ENCODE data around the gene TUBG2.

The TUBG2 gene

DNA sequence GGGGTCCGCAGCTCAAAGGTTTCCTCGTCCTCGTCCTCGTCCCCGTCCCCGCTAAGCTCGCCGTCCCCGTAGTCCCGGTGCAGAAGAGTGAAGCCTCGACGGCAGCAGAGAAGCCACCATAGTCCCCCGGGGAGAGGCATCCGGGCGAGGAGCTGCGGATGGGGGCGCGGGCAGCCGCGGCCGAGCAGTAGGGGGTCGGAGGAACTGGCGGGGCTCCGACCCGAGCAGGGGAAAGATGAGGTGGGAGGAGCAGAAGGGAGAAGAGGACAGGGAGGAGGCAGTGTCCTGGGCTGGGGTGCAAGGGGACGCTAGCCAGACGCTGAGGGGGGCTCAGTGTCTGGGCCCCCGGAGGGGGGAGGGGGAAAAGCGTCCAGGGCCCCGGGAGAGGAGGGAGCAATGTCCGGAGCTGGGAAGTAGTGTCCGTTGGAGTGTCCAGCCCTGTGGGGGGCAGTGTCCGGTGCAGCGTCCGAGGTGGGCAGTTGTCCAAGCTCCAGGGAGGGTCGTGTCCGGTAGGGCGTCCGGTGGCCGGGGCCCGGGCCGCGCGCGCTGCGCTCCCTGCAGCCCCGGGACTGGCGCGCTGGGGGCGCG is 17.4 kb downstream of the TUBG2 start, which contains the start of gene PLEKHH3:
Gene PLEKHH3 (minus strand): TSS at position 571 of the 588 bp plus-strand sequence. CDS start 431 bp downstream, at position 140.
- DNase-seq (ENCODE audit: low read depth in 2 of 2): no peak

GRCh38 chr17:42677012-42677857 is 18.2 kb downstream of the TUBG2 start:
- DNase-seq (ENCODE audit: low read depth in 2 of 2): peak; percentile 97 to 98

GRCh38 chr17:42677921-42678781 is 19.1 kb downstream of the TUBG2 start:
- DNase-seq (ENCODE audit: low read depth in 2 of 2): peak; percentile 48 to 65

- DNase-seq (ENCODE audit: low read depth in 2 of 2): no peak
Observed at GRCh38 chr17:42678951-42679491, 19.9 kb downstream of the TUBG2 start.

GRCh38 chr17:42679492-42680330 is 20.6 kb downstream of the TUBG2 start:
- peak in 1 of 2 donors; percentile 66 for DNase-seq (ENCODE audit: low read depth in 2 of 2)

GRCh38 chr17:42680331-42680808 is 21.3 kb downstream of the TUBG2 start:
- no peak for DNase-seq (ENCODE audit: low read depth in 2 of 2)

- no peak for DNase-seq (ENCODE audit: low read depth in 2 of 2)
Observed at GRCh38 chr17:42681976-42682721, 23.1 kb downstream of the TUBG2 start, which contains the start of gene CNTNAP1. TSS of gene CNTNAP1 (plus strand) at chr17:42682531. CDS start at chr17:42682830, 299 bp downstream.

DNA sequence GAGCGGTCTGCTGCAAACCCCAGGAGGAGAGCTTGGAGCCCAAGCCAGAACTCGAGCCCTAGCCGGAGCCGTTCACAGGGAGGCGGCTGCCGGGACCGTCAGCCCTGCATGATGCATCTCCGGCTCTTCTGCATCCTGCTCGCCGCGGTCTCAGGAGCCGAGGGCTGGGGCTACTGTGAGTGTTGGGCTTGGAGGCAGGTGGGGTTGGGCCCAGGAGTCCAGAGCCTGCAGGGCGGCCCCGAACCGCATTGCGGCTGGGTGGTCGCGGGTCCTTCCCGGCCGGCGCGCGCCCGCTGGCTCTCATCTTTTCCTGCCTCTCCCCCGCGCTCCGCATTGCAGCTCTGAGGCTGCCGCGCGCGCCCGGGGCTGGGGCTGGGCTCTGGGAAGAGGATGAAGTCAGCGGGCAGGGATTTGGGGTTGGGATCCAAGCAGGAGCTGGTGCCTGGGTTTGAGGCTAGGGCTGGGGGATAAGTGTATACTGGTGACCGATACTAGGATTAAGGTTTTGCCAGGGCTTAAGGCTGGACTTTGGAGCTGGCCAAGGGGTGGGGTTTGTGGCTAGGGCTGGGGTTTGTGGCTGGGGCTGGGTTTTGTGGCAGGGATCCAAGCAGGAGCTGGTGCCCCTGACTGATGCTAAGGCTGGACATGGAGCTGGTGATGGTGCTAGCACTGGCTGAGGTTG is 23.8 kb downstream of the TUBG2 start:
- DNase-seq (ENCODE audit: low read depth in 2 of 2): no peak

- DNase-seq (ENCODE audit: low read depth in 2 of 2): no peak
Observed at GRCh38 chr17:42683407-42684034, 24.4 kb downstream of the TUBG2 start.

- no peak for DNase-seq (ENCODE audit: low read depth in 2 of 2)
Observed at GRCh38 chr17:42684929-42685556, 26.0 kb downstream of the TUBG2 start.

- no peak for DNase-seq (ENCODE audit: low read depth in 2 of 2)
Observed at GRCh38 chr17:42685831-42686230, 26.7 kb downstream of the TUBG2 start.

DNA sequence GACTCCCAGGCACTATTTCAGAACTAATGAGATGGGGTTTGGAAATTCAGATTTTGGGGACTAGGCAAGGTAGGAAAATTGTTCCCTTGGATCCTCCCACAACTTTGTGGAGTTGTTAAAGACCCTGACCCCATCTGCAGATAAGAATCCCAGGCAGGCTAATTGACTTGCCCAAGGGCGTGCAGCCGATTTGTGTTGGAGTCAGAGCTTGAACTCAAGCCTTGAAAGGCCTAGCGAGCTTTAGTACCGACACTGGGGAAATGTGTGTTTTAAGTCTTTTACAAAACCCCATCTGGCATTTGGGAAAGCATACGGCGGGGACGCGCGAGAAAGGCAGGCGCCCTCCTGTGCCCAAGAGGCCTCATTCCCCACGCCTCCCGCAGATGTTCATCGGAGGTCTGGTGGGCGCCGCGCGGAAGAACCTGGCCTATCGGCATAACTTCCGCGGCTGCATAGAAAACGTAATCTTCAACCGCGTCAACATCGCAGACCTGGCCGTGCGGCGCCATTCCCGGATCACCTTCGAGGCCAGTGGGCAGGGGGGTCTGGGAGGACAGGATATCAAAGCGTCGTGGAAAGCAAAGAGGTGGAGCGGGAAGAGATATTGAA is 27.5 kb downstream of the TUBG2 start:
- DNase-seq (ENCODE audit: low read depth in 2 of 2): no peak

DNA sequence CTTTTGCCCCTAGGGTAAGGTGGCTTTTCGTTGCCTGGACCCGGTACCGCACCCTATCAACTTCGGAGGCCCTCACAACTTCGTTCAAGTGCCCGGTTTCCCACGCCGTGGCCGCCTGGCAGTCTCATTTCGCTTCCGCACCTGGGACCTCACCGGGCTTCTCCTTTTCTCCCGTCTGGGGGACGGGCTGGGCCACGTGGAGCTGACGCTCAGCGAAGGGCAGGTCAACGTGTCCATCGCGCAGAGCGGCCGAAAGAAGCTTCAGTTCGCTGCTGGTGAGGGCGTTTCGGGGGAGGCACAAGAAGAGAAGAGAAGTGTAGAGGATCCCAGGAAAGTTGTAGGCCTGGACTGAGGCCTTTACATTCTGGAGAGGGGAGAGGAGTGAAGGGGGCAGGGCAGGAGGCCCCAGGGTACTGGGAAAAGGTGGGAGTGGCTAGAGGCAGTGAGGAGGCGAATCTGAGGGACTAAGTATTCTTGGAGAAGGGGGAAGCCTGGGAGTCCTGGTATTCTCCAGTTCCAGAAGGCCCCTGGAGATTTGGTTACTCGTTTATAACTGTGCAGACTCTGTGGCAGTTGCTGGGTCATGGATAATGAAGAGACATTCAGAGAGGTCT is 28.7 kb downstream of the TUBG2 start:
- no peak for DNase-seq (ENCODE audit: low read depth in 2 of 2)

DNA sequence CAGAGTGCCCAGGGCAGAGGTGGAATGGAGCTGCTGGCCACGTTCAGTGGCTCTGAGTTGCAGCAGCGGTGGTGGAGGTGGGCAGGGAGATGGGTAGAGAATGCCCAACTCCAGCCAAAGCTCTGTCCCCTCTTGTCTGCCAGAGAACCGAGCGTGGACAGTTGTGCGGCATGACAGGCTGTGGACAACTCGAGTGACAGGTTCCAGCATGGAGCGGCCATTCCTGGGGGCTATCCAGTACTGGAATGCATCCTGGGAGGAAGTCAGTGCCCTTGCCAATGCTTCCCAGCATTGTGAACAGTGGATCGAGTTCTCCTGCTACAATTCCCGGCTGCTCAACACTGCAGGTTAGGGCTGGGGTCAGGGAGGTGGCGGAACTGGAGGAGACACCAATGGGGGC is 31.5 kb downstream of the TUBG2 start:
- no peak for DNase-seq (ENCODE audit: low read depth in 2 of 2)

GRCh38 chr17:42691021-42691545 is 32.0 kb downstream of the TUBG2 start:
- DNase-seq (ENCODE audit: low read depth in 2 of 2): no peak

DNA sequence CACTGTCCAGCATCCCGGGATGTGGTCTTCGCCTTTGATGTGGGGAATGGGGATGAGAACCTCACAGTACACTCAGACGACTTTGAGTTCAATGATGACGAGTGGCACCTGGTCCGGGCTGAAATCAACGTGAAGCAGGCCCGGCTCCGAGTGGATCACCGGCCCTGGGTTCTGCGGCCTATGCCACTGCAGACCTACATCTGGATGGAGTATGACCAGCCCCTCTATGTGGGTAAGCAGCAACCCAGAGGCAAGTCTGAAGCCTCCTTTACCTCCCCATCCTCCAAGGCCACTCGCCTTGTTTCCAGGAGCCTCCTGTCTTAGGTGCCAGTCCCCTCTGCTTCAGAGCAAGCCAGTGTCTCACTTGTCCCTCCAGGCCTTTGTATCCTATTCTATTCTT is 33.4 kb downstream of the TUBG2 start:
- DNase-seq (ENCODE audit: low read depth in 2 of 2): no peak

DNA sequence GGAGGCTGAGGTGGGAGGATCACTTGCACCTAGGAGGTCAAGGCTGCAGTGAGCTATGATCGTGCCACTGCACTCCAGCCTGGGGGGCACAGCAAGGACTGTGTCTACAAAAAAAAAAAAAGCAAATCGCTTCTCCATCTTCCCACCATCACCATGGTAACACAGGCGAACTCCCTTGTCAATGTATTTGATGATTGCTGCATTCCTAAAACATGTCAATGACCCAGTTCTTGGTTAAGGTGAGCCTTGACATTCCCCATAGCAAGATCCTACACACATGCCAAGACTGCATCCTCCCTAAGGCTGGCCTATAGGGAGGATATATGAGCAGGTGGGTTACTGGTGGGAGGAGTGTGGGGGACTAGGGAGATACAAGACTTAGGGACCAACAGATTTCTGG is 35.4 kb downstream of the TUBG2 start:
- DNase-seq (ENCODE audit: low read depth in 2 of 2): no peak
